ENCODE measurements around the gene TLX3.

GRCh38 chr5:171300358-171300757 is 8.7 kb upstream of the TLX3 start:
- TF ChIP-seq EP300 (IDR thresholded peaks at IDR 0.05; ENCODE audit: borderline replicate concordance) (no peak), YY1 (IDR thresholded peaks at IDR 0.05; ENCODE audit: low read depth) (no peak), TEAD4 (IDR thresholded peaks at IDR 0.05) (no peak), CEBPB (IDR thresholded peaks at IDR 0.05) (no peak), USF1 (IDR thresholded peaks at IDR 0.05) (no peak), ZBTB7A (IDR thresholded peaks at IDR 0.05; ENCODE audit: low read depth) (no peak), EGR1 (IDR thresholded peaks at IDR 0.05) (no peak), TAF1 (IDR thresholded peaks at IDR 0.05; ENCODE audit: low read depth) (no peak), NFIC (IDR thresholded peaks at IDR 0.05) (no peak), CREB1 (IDR thresholded peaks at IDR 0.05; ENCODE audit: low read depth) (no peak), MAX (IDR thresholded peaks at IDR 0.05) (no peak), REST (IDR thresholded peaks at IDR 0.05; ENCODE audit: low read depth) (no peak), RAD21 (IDR thresholded peaks at IDR 0.05; ENCODE audit: low read depth) (no peak)

Measured in Ishikawa (cell line).